NCI-H2196 treated with DMSO at 0.1 percent for 48 hours (cell line): ENCODE results near the gene BICD2.

Source experiments
- DNase-seq: peaks from one replicate; lab custom pipeline; 2025; ENCODE audit not compliant: unreplicated experiment; lab: John Stamatoyannopoulos, UW

BICD2 gene

GRCh38 chr9:92671323-92671722, 93.3 kb downstream of the BICD2 start:
- DNase-seq, result no peak

GRCh38 chr9:92669890-92670708, 94.5 kb downstream of the BICD2 start, which contains the start of gene IPPK:
TSS of gene IPPK (minus strand) at chr9:92670131. CDS start at chr9:92669988, 143 bp downstream.
- DNase-seq, result peak; percentile 97

- DNase-seq, result no peak
These were observed 95.1 kb downstream of the BICD2 start for GRCh38 chr9:92669527-92669889.

GRCh38 chr9:92668746-92669526, 95.7 kb downstream of the BICD2 start:
- DNase-seq, result no peak

GRCh38 chr9:92666912-92667532, 97.6 kb downstream of the BICD2 start:
- DNase-seq, result no peak

- no peak for DNase-seq
These were observed 98.4 kb downstream of the BICD2 start for GRCh38 chr9:92666236-92666635.

GRCh38 chr9:92665836-92666235, 98.8 kb downstream of the BICD2 start:
- no peak for DNase-seq

- DNase-seq, result no peak
These were observed 100.1 kb downstream of the BICD2 start for GRCh38 chr9:92664394-92665152.

- no peak for DNase-seq
These were observed 100.7 kb downstream of the BICD2 start for GRCh38 chr9:92663951-92664350.

- DNase-seq, result no peak
These were observed 101.5 kb downstream of the BICD2 start for GRCh38 chr9:92663126-92663525.

GRCh38 chr9:92661743-92662142, 102.9 kb downstream of the BICD2 start:
- no peak for DNase-seq
